HG02763 (cell line): ENCODE measurements around the gene SDR39U1.
"Not testable (repeated sequence)": the region's sequence is repeated elsewhere in the genome, so short reads cannot be mapped to it uniquely, and the experiment has no call there.

ENCODE experiments used
- ATAC-seq: cut with Tn5 transposase; IDR thresholded peaks from one replicate; pipeline ENCODE4 v1.9.1; 2021; ENCODE audit warnings: mild to moderate bottlenecking, moderate library complexity; ENCODE audit not compliant: unreplicated experiment

The SDR39U1 gene, protein sequence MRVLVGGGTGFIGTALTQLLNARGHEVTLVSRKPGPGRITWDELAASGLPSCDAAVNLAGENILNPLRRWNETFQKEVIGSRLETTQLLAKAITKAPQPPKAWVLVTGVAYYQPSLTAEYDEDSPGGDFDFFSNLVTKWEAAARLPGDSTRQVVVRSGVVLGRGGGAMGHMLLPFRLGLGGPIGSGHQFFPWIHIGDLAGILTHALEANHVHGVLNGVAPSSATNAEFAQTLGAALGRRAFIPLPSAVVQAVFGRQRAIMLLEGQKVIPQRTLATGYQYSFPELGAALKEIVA

DNA sequence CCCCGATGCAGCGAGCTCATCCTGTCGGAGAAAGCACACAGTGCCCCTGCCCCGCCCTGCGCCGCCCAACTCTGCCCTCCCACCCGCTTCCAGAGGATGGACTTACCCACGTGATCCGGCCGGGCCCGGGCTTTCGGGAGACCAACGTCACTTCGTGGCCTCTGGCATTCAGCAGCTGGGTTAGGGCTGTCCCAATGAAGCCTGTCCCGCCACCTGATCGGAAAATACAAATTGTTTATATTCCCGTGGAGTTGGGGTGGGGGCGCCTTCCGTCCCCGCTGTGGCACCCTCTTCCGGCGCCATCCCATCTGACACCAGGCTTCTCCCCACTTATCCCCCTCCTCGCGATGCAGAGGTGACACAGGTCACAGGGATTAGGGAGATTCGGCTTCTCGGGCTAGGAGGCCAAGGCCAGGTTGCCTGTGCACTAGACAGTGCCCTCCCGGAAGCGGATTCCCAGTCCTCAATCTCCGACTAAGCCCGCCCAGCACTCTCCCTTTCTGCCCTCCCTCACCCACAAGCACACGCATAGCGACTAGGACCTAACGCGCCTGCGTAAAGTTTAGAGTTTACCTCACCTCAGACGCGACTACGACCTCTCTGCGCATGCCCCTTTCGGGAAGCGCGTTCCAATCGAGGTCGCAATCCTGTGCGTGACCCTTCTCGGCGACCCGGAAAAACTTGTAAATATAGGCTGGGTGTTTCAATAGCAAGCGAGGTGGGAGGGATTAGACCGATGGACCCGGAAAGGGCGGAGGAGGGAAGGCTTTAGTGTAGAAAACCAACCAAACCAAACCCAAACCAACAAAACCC, at the start of gene SDR39U1:
Gene SDR39U1 (minus strand): TSS at position 537 of the 813 bp plus-strand sequence. CDS start 7 bp downstream, at position 530.
- ATAC-seq = peak; percentile 87

DNA sequence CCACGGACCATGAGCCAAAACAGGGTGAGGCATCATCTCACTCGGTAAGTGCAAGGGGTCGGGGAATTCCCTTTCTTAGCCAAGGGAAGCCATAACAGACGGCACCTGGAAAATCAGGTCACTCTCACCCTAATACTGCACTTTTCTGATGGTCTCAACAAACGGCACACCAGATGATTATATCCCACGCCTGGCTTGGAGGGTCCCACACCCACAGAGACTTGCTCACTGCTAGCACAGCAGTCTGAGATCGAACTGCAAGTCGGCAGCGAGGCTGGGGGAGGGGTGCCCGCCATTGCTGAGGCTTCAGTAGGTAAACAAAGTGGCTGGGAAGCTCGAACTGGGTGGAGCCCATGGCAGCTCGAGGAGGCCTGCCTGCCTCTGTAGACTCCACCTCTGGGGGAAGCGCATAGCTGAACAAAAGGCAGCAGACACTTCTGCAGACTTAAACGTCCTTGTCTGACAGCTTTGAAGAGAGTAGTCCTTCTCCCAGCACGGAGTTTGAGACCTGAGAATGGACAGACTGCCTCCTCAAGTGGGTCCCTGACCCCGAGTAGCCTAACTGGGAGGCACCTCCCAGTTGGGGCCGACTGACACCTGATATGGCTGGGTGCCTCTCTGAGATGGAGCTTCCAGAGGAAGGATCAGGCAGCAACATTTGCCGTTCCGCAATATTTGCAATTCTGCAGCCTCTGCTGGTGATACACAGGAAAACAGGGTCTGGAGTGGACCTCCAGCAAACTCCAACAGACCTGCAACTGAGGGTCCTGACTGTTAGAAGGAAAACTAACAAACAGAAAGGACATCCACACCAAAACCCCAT, 49.2 kb upstream of the SDR39U1 start:
- ATAC-seq = not testable (repeated sequence)

DNA sequence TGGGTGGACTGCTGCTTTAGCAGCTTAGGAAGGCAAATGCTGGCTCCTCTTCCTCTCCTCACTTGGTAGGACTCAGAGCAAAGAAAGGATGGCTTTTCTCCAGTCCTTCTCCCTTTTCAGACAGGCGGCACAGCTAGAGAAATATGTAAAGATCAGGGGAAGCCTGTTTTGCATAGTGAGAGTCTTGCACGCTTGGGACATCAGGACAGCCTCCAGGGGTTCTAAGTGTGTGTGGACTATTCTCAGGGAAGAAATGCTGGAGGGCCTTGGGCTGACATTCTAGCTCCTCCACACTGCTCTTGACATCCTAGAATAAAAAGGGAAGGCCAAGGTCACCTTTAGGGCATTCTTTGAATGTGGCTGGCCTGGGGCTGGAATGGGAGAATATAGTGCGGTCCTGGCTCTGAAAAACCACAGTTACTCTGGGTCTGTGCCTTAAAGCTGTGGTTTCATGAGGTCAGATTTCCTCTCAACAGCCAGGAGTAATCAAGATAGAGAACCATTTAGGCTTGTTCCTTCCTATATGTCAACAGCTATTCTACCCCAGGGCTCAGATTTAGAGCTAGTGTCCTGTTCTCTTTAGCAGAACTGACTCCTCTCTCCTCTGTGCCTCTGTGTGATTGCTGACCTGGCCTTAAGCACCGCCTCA, 41.2 kb upstream of the SDR39U1 start:
- ATAC-seq = no peak

DNA sequence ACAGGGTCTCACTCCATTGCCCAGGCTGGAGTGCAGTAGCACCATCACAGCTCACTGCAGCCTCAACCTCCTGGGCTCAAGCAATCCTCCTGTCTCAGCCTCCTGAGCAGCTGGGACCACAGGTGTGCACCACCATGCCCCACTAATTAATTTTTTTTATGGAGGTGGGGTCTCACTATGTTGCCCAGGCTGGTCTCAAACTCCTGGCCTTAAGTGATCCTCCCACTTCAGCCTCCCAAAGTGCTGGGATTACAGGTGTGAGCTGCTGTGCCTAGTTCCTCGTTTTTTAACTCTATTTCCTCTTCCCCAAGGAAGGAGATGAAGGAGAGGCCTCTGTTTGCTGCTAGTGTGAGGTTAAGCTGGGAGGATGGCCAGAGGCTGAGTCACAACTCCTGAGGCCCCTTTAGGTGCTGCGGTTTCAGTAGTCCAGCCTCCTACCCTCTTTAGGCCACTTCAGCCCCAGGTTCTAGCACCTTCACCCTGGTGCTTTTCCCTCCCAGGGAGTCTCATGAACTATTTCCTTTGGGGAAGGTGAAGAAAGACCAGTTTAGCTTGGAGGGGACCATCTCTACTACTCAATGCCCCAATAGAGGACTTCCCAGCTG, 40.2 kb upstream of the SDR39U1 start:
- not testable (repeated sequence) for ATAC-seq

DNA sequence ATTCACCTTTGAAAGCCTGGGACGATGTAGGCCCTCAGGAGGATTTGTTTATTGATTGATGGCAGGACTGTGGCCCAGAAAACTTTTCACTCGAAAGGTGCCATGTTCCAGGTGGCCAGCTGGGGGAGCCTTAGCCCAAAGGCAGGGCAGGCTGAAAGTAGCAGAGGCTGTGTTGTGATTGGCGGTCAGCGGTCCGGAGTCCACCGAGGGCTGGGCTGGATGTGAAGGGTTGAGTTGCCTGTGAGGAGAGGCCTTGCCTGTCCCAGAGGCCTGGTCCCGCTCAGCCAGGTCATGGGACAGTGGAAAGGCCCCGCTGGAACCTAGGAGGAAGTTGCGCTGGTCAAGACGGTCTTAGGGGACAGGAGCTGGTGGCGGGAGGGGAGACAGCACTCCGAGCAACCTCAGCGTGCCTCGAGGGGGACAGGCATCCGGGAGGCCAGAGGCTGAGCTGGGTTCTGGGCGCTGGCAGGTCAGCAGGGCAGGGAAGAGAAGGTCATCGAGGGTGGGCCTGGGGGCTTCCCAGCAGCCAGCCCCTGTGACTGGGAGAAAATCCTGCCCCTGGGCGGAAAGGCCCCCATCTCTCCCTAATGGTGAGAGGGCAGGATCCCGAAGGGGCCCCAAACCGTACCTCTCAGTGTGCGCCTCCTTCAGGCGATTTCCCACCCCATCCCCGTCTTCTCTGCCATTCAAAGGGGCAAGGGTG, 39.2 kb upstream of the SDR39U1 start:
- peak; percentile 71 for ATAC-seq

DNA sequence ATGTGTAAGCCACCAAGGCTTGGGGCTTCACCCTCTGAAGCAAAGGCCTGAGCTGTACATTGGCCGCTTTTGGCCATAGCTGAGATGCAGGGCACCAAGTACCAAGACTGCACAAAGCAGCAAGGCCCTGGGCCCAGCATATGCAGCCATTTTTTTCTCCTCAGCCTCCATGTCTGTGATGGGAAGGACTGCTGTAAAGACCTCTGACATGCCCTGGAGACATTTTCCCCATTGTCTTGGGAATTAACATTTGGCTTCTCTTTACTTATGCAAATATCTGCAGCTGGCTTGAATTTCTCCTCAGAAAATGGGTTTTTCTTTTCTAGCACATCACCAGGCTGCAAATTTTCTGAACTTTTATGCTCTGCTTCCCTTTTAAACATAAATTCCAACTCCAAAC, 37.4 kb upstream of the SDR39U1 start:
- not testable (repeated sequence) for ATAC-seq

DNA sequence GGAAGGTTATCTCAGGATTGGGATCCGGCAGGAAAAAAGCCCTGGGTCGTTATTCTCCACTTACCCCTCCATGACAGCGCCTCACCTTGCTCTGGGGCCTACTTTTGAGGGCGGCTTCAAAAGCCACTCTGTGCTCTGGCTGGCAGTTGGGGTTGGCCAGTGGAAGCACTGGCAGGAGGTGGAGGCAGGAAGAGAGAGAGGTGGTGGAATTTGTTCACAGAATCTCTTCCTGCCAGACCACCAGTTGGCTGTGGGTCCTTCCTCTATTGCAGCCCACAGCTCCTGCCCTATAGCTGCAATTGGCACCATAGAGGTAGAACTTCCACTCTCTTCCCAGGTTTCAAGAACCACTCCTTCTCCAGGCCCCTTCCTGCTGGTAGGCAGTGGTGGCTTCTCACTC, 32.7 kb upstream of the SDR39U1 start:
- ATAC-seq = no peak

DNA sequence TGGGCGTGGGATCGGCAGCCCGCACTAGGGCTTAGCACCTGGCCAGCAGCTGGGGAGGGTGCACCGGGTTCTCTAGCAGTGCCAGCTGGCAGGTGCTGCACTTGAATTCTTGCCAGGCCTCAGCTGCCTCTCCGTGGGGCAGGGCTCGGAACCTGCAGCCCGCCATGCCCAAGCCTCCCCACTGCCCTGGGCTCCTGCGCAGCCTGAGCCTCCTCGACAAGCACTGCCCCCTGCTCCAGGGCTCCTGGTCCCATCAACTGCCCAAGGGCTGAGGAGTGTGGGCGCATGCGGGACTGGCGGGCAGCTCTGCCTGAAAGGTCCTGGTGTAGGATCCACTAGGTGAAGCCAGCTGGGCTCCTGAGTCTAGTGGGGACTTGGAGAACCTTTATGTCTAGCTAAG, 30.6 kb upstream of the SDR39U1 start:
- no peak for ATAC-seq

DNA sequence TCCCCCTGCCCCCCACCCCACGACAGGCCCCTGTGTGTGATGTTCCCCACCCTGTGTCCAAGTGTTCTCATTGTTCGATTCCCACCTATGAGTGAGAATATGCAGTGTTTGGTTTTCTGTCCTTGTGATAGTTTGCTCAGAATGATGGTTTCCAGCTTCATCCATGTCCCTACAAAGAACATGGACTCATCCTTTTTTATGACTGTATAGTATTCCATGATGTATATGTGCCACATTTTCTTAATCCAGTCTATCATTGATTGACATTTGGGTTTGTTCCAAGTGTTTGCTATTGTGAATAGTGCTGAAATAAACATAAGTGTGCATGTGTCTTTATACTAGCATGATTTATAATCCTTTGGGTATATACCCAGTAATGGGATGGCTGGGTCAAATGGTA, 27.9 kb upstream of the SDR39U1 start:
- not testable (repeated sequence) for ATAC-seq

DNA sequence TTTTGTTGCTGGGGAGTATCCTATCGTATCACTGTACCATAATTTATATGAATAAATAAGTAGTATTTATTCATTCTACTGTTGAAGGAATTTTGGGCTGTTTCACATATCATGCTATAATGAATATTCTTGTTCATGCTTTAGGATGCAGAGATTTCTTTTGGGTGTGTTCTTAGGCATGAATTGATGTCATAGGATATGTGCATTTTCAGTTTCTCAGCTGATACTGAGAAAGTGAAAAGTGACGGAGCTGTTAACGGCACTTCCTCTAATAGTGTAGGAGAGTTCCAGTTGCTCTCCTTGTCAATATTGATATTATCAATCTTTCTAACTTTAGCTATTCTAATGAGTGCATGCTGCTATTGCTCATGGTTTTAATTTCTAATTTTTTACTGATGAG, 23.2 kb upstream of the SDR39U1 start:
- ATAC-seq = no peak

DNA sequence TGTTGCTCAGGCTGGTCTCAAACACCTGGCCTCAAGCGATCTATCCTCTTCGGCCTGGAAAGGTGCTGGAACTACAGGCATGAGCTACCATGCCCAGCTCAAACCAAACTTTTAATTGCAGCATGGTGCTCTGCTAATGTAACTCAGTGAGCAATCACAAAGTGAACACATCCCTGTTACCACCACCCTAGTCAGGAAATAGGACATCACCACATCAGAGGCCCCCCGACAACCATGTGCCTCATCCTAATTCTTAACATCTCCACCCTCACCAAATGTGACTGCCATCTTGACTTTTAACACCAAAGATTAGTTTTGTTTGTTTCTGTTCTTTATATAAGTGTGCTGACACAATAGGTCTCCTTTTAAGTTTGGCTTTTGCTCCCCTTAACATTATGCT, 22.8 kb upstream of the SDR39U1 start:
- ATAC-seq = no peak

DNA sequence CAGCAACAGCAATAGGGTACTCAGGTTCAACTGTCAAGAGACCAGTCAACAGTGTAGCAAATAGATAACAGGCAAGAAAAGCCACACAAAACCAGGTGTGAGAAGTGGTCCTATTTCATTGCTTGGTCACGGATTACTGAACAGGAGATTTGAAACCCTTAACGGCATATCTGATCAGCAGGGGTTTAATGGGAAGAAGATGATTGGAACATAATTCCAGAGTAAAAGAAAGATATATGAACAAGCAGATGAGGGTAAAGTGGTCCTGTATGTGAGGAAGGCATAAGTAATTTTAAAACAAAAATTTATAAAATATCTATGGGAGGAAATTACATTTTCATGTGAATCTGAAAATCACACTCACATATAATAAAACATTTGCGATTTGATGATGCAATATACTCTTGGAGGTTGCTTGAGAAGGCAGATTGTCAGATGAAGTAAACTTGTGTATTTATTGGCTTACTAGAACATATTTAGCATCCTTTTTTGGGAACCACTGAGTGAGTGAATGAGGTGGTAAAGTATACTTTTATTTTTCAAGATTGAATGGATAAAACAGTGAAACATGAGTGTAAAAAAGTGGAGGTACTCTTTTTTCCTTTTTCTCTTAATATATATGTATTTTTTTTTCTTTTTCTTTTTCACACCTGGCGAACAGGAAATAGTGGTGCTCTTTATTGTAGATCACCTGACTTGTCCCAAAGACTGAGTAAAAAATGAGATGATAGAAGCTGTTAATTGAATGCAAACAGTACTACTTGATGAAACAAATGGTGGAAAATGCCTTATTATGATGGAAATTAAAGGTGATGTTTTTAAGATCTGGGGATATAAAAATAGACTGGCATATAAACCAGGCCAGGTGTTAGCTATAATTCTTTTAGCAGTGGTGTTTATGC, 21.6 kb upstream of the SDR39U1 start:
- no peak for ATAC-seq

DNA sequence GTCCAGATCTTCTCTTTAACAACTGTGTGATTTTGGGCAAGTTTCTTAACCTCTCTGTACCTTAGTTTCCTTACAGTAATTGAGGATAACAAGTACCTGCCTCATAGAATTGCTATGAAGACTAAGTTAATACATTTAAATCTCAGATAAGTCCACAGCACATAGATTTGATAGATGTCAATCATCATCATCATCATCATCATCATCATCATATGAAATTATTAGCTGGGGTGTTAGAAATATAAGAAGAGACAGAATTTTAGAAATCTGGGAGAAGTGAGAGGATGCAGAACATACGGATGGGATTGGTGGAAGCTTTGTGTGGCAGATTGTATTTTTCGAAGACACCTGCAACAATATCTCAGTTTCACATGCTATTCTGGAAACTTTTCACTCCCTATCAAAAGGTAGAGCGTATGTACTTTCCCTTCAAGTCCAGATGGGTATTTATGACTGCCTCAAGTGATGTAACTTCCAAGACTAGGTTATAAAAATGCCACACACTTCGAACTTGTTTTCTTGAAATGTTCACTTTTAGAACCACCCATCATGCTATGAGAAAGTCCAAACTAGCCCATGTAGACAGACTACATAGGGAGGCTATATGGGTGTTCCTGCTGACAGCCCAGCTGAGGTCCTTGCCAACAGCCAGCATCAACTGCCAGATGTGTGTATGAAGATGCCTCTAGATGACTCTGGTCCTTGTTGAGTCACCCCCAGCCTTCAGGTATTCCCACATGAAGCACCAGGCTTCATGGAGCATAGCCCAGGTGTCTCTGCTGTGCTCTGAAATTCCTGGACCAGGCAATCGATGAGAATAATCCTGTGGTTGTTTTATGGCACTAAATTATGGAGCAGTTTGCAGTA, 20.7 kb upstream of the SDR39U1 start:
- no peak for ATAC-seq

DNA sequence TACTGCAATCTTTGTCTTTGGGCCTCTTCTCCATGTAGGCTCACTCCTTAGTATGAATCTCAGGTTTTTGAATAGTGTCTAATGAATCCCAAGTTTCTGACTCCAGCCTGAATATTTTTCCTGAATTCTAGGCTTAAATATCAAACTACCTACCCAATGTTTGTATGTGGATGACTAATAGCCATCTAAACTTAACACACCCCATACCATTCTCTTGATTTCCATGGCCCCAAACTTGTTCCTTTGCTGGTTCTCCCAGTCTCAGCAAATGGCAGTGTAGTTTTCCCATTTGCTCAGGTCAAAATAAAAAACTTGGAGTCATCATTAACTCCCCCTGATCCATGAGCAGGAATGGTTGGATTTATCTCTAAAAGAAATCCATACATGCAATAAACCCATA, 18.8 kb upstream of the SDR39U1 start:
- ATAC-seq = no peak

DNA sequence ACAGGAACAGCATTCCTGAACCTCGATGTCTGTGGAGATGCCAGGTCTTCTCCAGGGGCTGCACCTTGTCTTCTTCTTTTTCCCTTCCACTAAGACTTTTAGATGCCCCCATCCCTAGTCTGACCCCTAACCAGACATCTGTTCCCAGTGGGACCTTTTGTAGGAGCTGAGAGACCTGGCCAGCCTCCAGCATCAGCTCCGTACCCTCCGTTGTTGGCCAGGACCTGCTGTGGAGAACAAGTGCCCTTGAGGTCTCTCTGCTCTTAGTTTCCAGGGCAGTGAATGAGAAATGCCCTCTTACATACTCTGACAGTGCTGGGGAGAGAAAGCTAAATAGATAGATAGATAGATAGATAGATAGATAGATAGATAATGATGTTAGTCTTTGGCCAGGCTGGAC, 16.8 kb upstream of the SDR39U1 start:
- no peak for ATAC-seq

DNA sequence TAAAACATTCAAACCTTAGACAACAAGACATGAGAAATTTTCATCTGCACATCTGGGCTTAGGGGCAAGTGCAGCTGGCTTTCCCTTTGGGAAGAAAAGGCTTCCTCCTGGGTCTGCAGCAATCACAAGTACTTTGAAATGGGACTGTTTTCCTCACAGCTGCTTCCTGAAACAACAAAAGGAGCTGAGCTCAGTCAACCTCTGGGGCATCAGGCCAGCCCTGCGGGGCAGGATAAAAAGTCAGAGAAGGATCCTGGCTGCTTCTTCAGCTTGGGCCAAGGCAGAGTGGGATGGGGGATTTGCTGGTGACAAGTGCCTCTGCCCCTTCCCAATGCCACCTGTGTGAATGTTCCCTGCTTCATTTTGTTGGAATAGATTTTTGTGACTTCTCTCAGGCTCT, 16.2 kb upstream of the SDR39U1 start:
- ATAC-seq = no peak

DNA sequence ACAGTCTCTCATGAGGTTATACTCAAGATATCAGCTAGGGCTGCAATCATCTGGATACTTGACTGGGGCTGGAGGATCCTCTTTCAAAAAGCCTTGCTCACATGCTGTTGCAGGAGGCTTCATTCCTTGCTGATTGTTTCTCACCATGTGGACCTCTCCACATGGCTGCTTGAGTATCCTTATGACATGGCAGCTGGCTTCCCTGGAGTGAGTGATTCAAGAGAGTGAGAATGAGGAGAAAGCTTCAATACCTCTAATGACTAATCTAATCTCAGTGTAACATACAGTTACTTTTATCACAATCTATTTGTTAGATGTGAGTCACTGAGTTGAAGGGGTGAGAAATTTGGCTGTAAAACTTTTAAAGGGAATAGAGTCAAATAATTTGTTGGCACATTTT, 14.4 kb upstream of the SDR39U1 start:
- no peak for ATAC-seq

DNA sequence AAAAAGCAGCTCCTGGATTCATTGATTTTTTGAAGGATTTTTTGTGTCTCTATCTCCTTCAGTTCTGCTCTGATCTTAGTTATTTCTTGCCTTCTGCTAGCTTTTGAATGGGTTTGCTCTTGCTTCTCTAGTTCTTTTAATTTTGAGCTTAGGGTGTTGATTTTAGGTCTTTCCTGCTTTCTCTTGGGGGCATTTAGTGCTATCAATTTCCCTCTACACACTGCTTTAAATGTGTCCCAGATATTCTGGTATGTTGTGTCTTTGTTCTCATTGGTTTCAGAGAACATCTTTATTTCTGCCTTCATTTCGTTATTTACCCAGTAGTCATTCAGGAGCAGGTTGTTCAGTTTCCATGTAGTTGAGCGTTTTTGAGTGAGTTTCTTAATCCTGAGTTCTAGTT, 8.3 kb upstream of the SDR39U1 start:
- not testable (repeated sequence) for ATAC-seq
